Kidney capillary endothelial cell (primary cell): ENCODE results near the gene ANKLE1.

Experiments used
- DNase-seq: peaks from one replicate; pipeline ENCODE4 v3.0.0-alpha.2; 2018; ENCODE audit warnings: low spot score

Gene ANKLE1

DNA sequence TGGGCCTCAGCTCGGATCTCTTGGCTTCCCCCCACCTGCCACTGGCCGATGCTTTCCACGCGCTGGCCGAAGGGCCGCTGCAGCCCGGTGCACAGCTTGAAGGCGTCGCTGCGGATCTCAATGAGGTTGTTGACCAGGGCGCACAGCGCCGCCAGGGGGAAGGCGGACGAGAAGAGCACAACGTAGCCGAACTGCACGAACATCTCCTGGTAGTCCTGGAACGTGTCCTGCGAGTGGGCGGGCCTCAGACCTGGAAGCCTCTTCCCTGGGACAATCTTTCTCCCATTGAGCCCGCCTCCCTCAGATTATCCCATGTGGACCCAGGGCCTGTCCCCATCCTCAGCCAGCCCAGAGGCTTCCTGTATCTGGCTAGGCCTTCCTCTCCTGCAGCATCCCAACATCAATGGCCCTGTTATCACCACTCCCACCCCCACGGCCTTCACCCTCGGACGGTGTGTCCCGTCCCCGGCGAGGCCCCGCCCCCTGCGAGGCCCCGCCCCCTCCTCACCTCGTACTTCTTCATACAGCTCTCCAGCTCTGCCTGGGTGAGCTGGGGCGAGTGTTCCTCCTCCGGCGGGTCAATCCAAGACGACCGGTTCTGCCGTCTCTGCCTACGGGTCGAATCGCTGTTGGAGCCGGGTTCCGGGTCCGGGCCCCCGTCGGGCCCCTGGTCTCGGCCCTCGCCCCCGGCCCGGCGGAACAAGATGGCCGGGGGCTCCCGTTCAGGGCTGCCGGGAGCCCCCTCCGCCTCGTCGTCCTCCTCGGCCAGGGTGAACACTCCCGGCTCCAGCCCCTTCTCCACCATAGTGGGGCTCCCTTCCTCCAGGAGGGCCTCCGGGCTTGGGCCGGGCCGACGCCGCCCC lies 46.2 kb downstream of the ANKLE1 start:
- no peak for DNase-seq

DNA sequence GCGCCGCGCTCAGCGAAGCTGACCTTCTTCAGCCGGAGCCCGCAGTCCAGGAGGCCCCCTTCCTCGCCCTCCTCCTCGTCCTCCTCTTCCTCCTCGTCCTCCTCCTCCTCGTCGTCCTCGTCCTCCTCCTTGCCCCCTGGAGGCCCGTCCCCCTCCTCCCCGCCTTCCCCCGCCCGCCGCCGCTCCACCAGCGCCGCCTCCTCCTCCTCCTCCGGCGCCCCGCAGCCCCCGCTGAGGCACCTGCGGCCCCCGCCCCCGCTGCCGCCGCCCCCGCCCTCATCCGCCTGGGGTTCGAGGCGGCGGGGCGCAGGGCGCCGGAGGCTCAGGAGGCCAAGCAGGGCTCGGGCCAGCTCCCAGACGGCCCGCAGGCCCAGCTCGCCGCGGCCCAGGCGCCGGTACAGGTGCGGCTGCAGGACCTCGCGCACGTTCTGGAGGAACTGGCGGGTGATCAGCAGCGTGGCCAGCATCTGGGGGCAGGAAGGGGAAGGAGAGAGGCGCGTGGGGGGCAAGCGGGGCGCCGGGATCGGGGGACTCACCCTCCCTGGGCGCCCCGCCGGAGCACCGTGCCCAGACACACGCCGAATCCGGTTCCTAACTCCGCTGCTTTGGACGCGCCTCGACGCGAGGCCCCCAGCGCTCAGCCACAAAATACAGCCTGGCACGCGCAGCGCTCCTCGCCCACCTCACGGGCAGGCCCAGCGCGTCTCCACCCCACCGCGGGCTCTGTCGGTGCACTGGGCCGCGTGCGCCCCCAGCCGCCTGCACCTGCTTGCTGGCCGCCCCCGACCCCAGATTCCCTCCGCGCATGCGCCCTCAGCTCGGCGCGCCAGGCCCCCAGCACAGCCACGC lies 47.0 kb downstream of the ANKLE1 start:
- DNase-seq: no peak

DNA sequence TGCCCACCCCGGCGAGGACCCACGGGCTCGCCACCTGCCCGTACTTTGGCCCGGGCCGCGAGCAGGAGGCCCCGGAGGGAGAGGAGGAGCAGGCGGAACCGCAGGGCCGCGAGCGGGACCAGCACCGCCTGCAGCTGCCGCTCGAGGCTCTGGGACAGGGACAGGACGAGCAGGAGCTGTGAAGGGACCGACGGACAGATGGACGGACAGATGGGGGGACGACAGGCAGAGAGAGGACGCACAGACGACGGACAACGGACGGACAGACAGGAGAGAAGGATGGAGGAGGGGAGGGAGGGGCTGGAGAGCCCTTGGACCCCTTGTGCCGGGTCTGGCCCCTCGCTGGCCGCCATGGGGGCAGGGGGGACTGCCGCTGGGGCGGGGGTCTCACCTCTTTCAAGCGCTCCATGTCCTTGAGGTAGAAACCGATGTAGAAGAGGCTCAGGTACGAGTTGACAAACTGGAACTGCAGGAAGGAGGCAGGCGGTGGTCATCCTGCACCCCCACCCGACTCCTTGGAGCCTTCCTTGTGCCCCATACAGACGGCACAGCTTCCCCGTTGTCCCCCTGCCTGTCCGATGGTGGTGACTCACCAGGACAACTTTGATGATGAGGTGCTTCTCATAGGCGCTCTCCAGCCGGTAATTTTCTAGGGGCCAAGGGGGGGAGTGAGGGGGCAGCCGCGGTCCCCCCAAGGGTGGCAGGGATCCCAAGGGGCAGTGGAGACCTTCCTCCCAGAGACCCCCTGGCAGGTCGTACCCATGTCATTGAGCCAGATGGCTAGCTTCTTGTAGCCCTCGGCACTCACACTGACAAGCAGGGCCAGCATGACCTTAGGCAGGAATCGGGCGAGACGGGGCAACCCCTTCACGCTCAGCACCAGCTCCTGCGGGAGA lies 47.9 kb downstream of the ANKLE1 start:
- DNase-seq: no peak

DNA sequence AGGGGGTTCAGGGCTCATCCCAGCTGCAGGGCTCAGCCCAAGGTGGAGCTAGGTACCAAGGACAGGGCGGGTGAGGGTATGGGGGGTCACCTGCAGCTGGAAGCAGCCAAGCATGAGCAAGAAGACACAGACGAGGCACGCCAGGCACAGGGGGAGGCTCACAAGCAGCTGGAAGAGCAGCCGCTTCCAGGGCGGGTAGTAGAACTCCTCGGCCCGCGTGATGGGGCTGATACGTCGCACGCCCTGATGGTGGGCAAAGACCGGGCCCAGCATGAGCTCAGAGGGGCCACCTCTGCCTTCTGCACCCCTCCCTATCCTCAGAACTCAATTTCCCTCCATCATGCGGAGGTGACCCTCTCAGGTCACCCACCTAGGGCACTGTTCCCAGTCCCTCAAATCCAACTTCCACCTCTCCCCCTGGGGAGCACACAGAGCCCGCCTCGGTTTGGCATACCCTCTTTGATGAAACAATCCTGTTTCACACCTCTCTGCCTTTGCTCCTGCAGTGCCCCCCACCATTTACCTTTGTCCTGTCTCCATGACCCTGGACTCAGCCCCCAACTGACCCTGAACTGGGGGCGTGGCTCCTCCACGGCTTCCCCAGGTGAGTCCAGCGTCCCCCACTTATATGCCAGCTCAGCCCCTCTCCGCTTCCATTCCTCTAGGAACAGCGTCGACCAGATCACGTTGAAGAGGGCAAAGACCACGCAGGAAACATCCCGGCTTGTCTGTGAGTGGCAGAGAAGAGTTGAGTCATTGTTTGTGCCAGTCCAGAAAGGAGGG lies 48.8 kb downstream of the ANKLE1 start:
- DNase-seq: no peak

DNA sequence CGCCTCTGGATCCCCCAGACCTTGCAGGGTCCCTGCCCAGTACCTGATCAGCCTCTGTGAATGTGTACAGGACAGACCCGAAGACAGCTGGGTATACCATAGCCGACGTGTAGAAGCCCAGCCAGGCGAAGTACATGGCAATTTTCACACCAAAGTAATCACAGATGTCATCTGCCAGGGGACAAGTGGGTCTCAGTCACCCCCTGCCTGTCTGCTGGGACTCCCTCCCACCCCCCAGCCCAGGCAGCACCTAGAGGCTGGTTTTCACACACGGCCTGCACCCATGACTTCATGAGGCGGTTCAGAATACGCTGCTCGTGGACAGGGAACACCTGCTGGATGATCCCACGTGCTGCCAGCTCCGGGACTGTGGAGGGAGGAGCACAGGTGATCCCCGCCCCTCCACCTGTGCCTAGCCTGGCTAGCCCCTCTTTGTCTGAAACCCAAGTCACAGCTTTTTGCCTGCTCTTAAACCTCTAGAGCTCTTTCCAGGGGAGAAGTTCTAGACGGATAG lies 49.4 kb downstream of the ANKLE1 start:
- DNase-seq: no peak

- DNase-seq: no peak
Observed at GRCh38 chr19:17332360-17332676, 50.6 kb downstream of the ANKLE1 start.

GRCh38 chr19:17332677-17333581 lies 51.2 kb downstream of the ANKLE1 start:
- DNase-seq: peak; percentile 49

DNA sequence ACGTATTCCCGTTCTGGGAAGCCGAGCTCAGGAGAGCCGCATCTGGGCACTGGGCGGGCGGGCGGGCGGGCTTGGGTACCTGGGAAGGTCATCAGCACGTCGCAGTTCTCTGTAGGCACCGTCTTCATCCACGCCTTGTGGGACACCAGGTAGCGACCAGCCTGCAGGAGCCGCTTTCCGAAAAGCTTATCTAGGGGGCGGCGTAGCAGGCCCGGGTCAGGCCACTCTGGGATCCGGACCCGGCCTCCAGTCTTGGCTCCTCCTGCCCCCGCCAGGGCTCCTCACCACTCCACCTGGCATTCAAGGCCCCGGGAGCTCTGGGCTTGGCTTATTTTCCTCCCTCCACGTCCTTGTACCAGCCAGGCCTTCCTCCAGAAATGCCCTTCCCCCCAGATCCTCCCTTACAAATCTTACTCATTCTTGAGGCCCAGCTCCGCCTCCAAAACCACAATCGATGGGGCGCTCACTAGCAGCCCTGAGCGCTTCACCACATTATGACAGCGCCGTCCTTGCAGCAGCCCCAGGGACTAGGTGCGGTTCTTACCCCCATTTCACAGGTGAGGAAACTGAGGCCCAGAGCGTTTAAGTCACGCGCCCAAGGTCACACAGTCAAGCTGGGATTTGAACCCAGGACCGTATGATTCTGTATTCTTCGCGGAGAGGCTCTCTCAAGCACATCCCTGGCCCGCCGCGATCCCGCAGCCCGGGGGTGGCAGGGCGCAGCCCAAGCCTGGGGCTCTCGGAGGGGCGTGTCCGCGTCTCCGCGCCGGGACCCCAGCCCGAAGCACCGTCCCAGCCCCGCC lies 52.1 kb downstream of the ANKLE1 start:
- no peak for DNase-seq

GRCh38 chr19:17334414-17335409 lies 53.0 kb downstream of the ANKLE1 start, which contains the start of gene ANO8:
Gene ANO8 (minus strand): TSS chr19:17334855. CDS start chr19:17334670, 185 bp downstream.
- DNase-seq: peak; percentile 96

GRCh38 chr19:17335575-17335974 lies 53.9 kb downstream of the ANKLE1 start:
- DNase-seq: no peak
